Urothelium cell line (cell line): ENCODE measurements around the gene IGSF9B.

ENCODE experiments used
- DNase-seq: peaks from one replicate; pipeline ENCODE4 v3.0.0; 2011; ENCODE audit warnings: low spot score, mixed read lengths
- FAIRE-seq: peaks from 2 replicates; lab custom pipeline; 2011; peaks lifted over from hg19 to GRCh38; lab: Jason Lieb, UNC

IGSF9B gene

GRCh38 chr11:133903875-133904817, 52.6 kb downstream of the IGSF9B start:
- FAIRE-seq (no peak), DNase-seq (no peak)

GRCh38 chr11:133903056-133903455, 53.7 kb downstream of the IGSF9B start:
- no peak for DNase-seq
- FAIRE-seq = no peak

- DNase-seq (no peak), FAIRE-seq (no peak)
Measured at GRCh38 chr11:133902506-133902905, 54.3 kb downstream of the IGSF9B start.

GRCh38 chr11:133901999-133902398, 54.8 kb downstream of the IGSF9B start:
- no peak for DNase-seq

GRCh38 chr11:133901316-133901715, 55.5 kb downstream of the IGSF9B start:
- FAIRE-seq (no peak), DNase-seq (no peak)

More at GRCh38 chr11:133901999-133902398, 54.8 kb downstream of the IGSF9B start:
- FAIRE-seq = no peak

- FAIRE-seq (no peak), DNase-seq (no peak)
Measured at GRCh38 chr11:133900176-133901105, 56.3 kb downstream of the IGSF9B start.

GRCh38 chr11:133898770-133899115, 58.0 kb downstream of the IGSF9B start:
- DNase-seq (no peak), FAIRE-seq (no peak)

GRCh38 chr11:133898031-133898769, 58.6 kb downstream of the IGSF9B start:
- no peak for DNase-seq
- no peak for FAIRE-seq

- DNase-seq = no peak
- no peak for FAIRE-seq
Measured at GRCh38 chr11:133897331-133897650, 59.5 kb downstream of the IGSF9B start.

- FAIRE-seq (no peak), DNase-seq (no peak)
Measured at GRCh38 chr11:133896642-133897330, 60.0 kb downstream of the IGSF9B start.

GRCh38 chr11:133896028-133896427, 60.7 kb downstream of the IGSF9B start:
- FAIRE-seq = no peak
- DNase-seq = no peak

GRCh38 chr11:133895551-133895950, 61.2 kb downstream of the IGSF9B start:
- no peak for DNase-seq
- no peak for FAIRE-seq

- DNase-seq (peak; percentile 6), FAIRE-seq (no peak)
Measured at GRCh38 chr11:133895061-133895479, 61.7 kb downstream of the IGSF9B start.

- DNase-seq (no peak), FAIRE-seq (no peak)
Measured at GRCh38 chr11:133893381-133893780, 63.4 kb downstream of the IGSF9B start.

- FAIRE-seq = no peak
- DNase-seq = no peak
Measured at GRCh38 chr11:133892584-133893380, 64.0 kb downstream of the IGSF9B start.

- FAIRE-seq (no peak), DNase-seq (no peak)
Measured at GRCh38 chr11:133892126-133892525, 64.6 kb downstream of the IGSF9B start.

- no peak for FAIRE-seq
- DNase-seq = no peak
Measured at GRCh38 chr11:133889893-133890292, 66.9 kb downstream of the IGSF9B start.

- FAIRE-seq (no peak), DNase-seq (no peak)
Measured at GRCh38 chr11:133889188-133889587, 67.6 kb downstream of the IGSF9B start.

GRCh38 chr11:133887692-133888332, 69.0 kb downstream of the IGSF9B start:
- DNase-seq (no peak), FAIRE-seq (no peak)
